Body of pancreas (tissue), 4 donors: ENCODE results near the gene TTC13.

Experiments
- POLR2A ChIP-seq, 3 donors: fragments of 450-650 bp; IDR thresholded peaks; one replicate each; pipeline ENCODE4 v1.6.1; 2016; ENCODE audit warnings: antibody characterized with exemption in 3 of 3, mild to moderate bottlenecking in 2 of 3
- TF ChIP-seq, protein P1 (sequence below), 7 experiments: fragments of 450-650 bp in 4 of 7; fragments of 200-600 bp in 3 of 7; sonication (generic) in 3 of 7; IDR thresholded peaks; one replicate each; pipeline ENCODE4 v1.5.1; 2016 to 2019; ENCODE audit warnings: antibody characterized with exemption in 7 of 7

DNA sequence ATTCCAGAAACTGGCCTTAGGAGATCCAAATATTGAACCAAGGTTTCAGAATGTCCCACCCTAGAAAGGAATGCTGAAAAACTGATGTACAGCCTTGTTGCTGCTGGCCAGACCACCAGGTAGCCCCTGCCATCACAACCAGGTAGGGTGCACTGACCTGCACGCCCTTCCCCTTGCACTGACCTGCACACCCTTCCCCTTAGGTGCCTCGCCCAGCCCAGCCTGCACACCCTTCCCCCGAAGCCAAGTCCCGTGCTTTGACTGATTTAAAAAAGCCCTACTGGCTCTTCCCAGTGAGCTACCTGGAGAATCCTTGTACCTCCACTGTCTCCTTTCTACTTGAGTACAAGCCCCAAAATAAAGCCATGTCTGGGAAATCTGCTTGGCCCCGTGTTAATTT, 84.0 kb downstream of the TTC13 start:
- TF ChIP-seq POLR2A (IDR thresholded peaks at IDR 0.05) = no peak
- TF ChIP-seq, protein P1, sequence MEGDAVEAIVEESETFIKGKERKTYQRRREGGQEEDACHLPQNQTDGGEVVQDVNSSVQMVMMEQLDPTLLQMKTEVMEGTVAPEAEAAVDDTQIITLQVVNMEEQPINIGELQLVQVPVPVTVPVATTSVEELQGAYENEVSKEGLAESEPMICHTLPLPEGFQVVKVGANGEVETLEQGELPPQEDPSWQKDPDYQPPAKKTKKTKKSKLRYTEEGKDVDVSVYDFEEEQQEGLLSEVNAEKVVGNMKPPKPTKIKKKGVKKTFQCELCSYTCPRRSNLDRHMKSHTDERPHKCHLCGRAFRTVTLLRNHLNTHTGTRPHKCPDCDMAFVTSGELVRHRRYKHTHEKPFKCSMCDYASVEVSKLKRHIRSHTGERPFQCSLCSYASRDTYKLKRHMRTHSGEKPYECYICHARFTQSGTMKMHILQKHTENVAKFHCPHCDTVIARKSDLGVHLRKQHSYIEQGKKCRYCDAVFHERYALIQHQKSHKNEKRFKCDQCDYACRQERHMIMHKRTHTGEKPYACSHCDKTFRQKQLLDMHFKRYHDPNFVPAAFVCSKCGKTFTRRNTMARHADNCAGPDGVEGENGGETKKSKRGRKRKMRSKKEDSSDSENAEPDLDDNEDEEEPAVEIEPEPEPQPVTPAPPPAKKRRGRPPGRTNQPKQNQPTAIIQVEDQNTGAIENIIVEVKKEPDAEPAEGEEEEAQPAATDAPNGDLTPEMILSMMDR (IDR thresholded peaks at IDR 0.05) = no peak
